GM12874 (cell line): Measurements from ENCODE around the gene FBLN2.

Source experiments
- TF ChIP-seq, protein P1 (sequence below): IDR thresholded peaks from 2 replicates; pipeline ENCODE4 v1.5.1; 2011; ENCODE audit warnings: low read depth, mild to moderate bottlenecking, control low read depth, low read length, moderate library complexity; ENCODE audit not compliant: insufficient read depth

Gene FBLN2

DNA sequence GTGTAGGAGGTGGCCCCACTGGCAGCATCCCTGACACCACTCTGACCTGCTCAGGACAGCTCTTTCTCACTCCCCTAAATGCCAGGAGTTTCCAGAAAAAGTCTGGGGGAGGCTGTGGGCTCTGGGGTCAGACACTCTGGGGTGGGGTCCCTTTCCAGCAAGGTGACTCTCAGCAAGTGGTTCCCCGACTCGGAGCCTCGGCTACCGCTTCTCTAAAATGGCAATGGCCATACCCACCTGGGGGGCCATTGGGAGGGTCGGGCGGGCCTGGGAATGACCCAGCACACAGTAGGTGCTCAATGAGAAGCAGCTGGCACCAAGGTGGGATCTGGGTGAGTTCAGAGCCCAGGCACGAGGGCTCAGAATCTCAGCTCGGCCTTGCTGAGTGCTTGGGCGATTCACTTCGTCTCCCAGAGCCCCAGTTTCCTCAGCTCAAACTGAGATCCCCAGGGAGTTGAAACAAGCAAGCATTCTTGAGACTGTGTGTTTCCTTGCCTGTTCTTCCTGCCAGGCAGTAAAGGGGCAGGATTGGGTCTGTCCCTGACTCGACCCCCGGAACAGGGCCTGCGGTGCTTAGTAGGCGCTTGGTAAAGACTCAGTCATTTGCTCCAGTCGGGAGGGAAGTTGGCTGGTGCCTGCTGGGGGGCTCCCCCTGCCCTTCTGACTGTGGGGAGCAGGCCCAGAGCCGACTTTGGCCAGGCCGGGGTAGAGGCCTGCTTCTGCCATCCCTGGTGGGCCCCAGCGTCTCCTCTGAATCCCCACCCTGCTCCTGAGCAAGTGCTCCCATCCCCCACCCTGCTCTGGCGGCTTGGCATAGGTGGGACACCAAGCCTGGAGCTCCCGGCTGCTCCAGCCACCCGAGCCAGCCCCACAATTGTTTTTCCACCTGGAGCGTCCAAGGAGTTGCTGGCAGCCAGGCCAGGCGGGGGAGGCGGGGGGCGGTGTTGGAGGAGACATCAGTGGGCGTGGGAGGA, 32.9 kb upstream of the FBLN2 start:
- TF ChIP-seq, protein P1, sequence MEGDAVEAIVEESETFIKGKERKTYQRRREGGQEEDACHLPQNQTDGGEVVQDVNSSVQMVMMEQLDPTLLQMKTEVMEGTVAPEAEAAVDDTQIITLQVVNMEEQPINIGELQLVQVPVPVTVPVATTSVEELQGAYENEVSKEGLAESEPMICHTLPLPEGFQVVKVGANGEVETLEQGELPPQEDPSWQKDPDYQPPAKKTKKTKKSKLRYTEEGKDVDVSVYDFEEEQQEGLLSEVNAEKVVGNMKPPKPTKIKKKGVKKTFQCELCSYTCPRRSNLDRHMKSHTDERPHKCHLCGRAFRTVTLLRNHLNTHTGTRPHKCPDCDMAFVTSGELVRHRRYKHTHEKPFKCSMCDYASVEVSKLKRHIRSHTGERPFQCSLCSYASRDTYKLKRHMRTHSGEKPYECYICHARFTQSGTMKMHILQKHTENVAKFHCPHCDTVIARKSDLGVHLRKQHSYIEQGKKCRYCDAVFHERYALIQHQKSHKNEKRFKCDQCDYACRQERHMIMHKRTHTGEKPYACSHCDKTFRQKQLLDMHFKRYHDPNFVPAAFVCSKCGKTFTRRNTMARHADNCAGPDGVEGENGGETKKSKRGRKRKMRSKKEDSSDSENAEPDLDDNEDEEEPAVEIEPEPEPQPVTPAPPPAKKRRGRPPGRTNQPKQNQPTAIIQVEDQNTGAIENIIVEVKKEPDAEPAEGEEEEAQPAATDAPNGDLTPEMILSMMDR = no peak

DNA sequence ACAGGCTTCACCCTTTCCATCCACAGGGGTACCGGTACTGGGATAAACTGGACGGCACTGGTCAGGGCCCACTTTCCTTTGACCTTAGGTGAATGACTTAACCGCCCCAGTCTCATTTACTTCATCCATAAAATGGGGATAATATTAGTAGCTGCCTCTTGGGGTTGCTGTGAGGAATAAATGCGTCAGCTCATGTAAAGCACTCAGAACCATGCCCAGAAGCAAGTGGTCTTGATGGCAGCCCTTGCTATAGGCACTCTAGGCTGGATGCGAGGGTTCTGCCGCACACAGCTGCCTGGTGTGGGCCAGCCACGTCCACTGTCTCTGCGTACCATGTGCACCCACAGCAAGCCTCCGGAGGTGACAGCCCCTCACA, 32.2 kb upstream of the FBLN2 start:
- TF ChIP-seq, protein P1 = no peak

DNA sequence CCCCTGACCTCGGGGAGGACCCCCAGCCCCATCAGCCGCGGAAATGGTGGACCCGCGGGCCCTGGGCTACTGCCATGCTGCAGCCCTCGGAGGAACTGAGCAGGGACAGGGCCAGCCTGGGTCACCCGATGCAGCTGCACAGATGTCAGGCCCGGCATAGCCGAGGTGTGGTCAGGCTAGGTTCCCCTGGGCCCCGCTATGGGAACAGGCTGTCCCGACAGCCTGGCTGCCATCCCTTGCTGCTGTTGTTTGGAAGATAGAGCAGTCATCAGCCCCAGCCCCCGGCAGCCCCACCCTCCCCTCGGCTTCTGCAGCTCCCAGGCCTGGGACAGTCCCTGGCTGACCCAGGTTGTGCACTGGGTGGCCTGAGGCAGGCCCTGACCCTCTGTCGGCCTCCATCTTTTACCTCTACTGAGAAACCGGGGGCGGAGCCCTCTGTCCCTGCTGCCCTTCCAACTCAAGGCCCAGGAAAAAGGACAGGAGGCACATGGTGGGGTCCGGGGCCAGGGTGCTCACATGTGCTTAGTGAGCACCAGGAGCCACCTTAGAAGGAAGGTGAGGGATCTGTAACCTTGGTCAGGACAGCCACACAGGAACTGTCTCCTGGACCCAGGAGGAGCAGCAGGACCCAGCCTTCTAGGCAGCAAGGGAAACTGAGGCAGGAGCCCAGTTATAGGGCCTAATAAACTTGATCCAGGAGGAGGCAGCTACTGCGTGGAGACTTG, 31.5 kb upstream of the FBLN2 start:
- TF ChIP-seq, protein P1 = no peak

DNA sequence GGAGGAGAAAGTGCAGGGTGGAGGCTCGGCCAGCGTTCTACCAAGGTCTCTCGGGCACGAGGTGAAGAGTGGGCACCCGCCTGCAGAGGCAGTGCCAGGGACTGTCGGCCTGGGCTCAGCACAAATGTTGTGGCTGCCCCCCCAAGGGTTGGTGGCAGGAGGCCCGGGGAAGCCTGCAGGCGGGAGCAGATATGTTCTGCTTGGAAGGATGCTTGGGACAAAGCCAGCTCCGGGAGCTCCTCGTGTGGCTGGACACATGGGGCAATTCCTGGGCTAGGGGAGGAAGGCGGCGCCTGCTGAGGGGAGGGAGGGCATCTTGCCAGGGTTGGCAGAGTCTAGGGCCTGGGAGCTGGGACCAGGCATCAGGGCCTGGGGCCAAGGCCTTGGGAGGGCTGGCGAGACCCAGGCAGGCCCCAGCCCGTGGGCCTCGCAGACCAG, 30.4 kb upstream of the FBLN2 start:
- TF ChIP-seq, protein P1 = no peak

DNA sequence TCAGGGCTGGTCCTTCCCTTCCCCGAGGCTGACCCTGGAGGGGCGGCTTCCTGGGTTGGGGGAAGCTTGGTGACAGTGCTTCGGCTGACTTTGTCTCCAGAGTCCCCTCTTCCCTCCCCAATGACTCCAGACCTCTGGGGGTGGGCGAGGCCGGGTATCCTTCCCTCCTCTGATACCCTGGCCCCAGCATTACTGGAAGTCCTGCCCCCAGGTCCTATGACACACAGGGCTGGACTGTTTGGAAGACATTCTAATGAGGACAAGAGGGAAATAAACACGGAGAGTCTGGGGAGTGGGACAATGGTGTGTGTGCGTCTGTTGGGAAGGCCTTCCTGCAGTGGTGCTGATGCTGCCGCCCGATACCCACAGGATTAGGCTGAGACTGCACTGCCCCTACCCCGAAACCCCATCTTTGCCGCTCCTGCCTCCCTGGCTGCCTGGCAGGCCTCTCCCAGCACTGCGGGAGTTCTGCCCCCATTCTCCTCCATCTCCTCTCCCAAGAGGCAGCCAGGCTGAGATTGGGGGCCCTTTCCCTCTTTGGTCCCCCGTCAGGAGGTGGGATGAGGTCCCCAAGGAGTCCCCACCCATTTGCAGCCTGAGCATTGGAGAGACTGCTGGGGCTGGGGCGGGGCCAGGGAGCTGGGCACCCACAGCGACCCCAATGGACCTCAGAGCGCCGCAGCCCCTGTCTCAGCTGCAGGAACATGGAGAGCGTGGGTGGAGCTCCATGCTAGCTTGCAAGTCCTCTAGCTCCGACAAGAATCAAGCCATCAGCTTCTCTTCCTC, 29.7 kb upstream of the FBLN2 start:
- TF ChIP-seq, protein P1 = no peak

DNA sequence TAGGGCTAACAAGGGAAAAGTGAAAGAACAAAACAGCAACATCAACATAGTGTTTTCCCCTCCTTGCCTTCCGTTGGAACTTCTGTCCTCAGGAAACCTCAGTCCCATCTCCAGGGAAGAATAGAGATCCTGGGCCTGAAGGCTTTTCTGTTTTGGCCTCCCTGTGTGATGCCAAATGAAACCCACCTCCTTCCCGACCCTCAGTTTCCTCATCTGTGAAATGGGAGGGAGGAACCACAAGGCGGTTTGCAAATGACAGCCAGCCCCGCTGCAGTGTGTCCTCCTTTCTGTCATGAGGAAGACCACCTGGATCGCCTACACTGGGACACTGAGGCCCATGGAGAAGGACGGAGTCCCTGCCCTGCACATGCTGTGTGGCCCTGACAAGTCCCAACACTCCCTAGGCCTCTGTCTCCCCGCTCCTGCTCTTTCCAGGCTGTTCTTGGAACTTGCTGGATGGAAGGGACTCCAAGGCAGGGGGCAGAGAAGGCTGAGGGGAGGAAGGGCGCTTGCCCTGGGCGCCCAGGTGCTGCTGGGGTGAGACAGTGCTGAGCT, 28.5 kb upstream of the FBLN2 start:
- TF ChIP-seq, protein P1 = no peak
